ENCODE results near the gene PODNL1. TPM values are rescaled to one million over a fixed set of nuclear protein-coding genes. Genes with fewer than 3 reads are reported as not detected.
"Not testable (repeated sequence)": the region's sequence is repeated elsewhere in the genome, so short reads cannot be mapped to it uniquely, and the experiment has no call there.

PODNL1 gene
- total RNA-seq, 5 donors from 2014 or later (not counting 1 experiment from before 2014, with no cell fraction given): 0.09 TPM; not detected in 4

DNA sequence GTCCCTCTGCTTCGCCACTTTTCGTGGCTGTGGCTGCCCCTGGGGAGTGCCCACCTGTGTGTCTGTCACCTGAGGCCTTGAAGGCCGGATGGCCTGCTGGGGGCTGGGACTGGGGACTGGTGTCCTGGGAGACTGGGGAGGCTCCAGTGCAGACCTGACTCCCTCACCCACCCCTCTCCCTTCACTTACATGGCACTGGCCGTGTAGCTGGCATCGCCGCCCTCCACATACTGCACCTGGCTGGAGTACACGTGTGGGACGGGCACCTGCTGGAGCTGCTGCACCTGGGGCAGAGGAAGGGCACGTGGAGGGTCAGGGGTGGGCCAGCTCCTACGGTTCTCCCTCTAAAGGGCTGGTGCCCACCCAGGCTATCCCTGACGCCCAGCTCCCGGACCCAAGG is 39.6 kb upstream of the PODNL1 start:
- peaks cover 22 to 51% of the 10 kb centered on the region in 2 experiments for H3K4me1 ChIP-seq (ENCODE audit: control insufficient read depth in 1 of 2, extremely low read depth in 1 of 2, insufficient read depth in 2 of 2, low read length in 2 of 2)
- no peak overlapping the region for H3K4me3 ChIP-seq (ENCODE audit: control insufficient read depth in 1 of 2, extremely low read depth in 1 of 2, low read length in 1 of 2)
- no peaks in the 10 kb centered on the region for H3K9me3 ChIP-seq
- ChIA-PET POLR2A (interaction anchor here in 1 of 2 donors (0.6 to 0.9 kb wide), 3 partner anchors 8 to 29 kb away, joined by 4 to 8 read pairs (median 5); no protein-coding TSS in a partner anchor), CTCF (interaction anchor here in 1 of 2 donors (0.7 to 1.0 kb wide), 2 partner anchors 40 to 159 kb away, joined by 3 read pairs; partner anchors contain the start of genes ASF1B and PODNL1)
- H3K27ac ChIP-seq (ENCODE audit: low read length): no peak overlapping the region
- no peaks in the 10 kb centered on the region for H3K27me3 ChIP-seq (replicated peaks in 1 of 2; ENCODE audit: control insufficient read depth in 2 of 2, extremely low read depth in 1 of 2, insufficient read depth in 2 of 2, low read length in 1 of 2)
- 99% methylated on average over 11 of the region's 12 CpGs for WGBS (ENCODE audit: insufficient coverage)
- Mint-ChIP-seq H3K27me3 (no peaks in the 10 kb centered on the region), H3K9me3 (no peaks in the 10 kb centered on the region), H3K4me1 (peaks cover 18 to 38% (median 36%) of the 10 kb centered on the region in 3 donors), H3K36me3 (peaks cover 24% of the 10 kb centered on the region), H3K27ac (peak overlapping the region in 1 of 2 donors; percentile 79), H3K4me3 (peak overlapping the region in 1 of 3 donors; percentile 57)
- peaks cover 7 to 22% of the 10 kb centered on the region in 2 donors for H3K36me3 ChIP-seq (ENCODE audit: control insufficient read depth in 2 of 2, extremely low read depth in 1 of 2, insufficient read depth in 1 of 2, low read length in 1 of 2)
- ATAC-seq (replicated peaks in 1 of 4) (no peak), DNase-seq (no peak)

DNA sequence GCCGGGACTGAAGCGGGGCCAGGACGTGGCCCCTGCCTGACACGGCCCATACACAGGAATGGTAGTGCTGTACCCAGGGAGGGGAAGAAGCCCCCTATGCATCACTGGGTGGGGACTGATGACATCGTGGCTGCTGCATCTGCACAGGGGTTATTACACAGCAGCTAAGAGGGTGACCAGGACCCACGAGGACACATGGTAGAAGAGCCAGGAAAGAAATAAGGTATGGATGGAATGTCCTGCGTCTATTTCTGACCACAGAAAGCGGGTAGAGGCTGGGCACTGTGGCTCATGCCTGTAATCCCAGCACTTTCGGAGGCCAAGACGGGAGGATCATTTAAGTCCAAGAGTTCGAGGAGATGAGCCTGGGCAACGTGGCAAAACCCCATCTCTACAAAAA is 38.2 kb upstream of the PODNL1 start:
- no peaks in the 10 kb centered on the region for H3K27me3 ChIP-seq (replicated peaks in 1 of 2; ENCODE audit: control insufficient read depth in 2 of 2, extremely low read depth in 1 of 2, insufficient read depth in 2 of 2, low read length in 1 of 2)
- Mint-ChIP-seq H3K27ac (peak overlapping the region in 1 of 2 donors; percentile 39), H3K9me3 (no peaks in the 10 kb centered on the region), H3K36me3 (peaks cover 25% of the 10 kb centered on the region), H3K27me3 (no peaks in the 10 kb centered on the region), H3K4me1 (peaks cover 17 to 25% (median 24%) of the 10 kb centered on the region in 3 donors), H3K4me3 (no peak overlapping the region)
- no peak overlapping the region for H3K4me3 ChIP-seq (ENCODE audit: control insufficient read depth in 1 of 2, extremely low read depth in 1 of 2, low read length in 1 of 2)
- H3K4me1 ChIP-seq (ENCODE audit: control insufficient read depth in 1 of 2, extremely low read depth in 1 of 2, insufficient read depth in 2 of 2, low read length in 2 of 2): peaks cover 15 to 38% of the 10 kb centered on the region in 2 experiments
- no peak overlapping the region for H3K27ac ChIP-seq (ENCODE audit: low read length)
- ATAC-seq (replicated peaks in 1 of 4) (no peak), DNase-seq (no peak)
- CTCF ChIA-PET: no interaction called here
- peaks cover 7 to 26% of the 10 kb centered on the region in 2 donors for H3K36me3 ChIP-seq (ENCODE audit: control insufficient read depth in 2 of 2, extremely low read depth in 1 of 2, insufficient read depth in 1 of 2, low read length in 1 of 2)
- POLR2A ChIA-PET: no interaction called here
- 100% methylated on average over 7 of the region's 12 CpGs for WGBS (ENCODE audit: insufficient coverage)
- H3K9me3 ChIP-seq: no peaks in the 10 kb centered on the region

DNA sequence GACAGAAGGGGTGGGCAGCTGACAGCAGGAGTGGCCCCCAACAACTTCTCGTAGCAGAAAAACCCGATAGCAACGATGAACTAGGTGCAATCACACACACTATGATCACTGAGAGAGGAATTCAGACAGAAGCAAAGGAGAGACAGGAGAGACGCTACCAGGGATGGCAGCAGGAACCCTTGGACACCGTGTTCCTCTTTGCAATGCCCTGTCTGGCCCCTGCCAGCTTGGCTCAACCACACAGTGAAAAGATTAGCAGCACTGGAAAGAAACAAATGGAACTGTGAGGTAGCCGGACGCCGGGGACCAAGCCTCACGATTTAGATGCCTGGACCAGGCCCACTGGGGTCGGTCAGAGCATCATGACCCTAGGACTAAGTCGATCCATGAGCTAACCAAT is 37.7 kb upstream of the PODNL1 start:
- Mint-ChIP-seq H3K27ac (peak overlapping the region; percentile 46 to 75), H3K36me3 (peaks cover 25% of the 10 kb centered on the region), H3K4me1 (peaks cover 17 to 20% (median 19%) of the 10 kb centered on the region in 3 donors), H3K9me3 (no peaks in the 10 kb centered on the region), H3K27me3 (no peaks in the 10 kb centered on the region), H3K4me3 (no peak overlapping the region)
- no peak for DNase-seq
- Histone ChIP-seq H3K27ac (ENCODE audit: low read length) (no peak overlapping the region), H3K27me3 (replicated peaks in 1 of 2; ENCODE audit: control insufficient read depth in 2 of 2, extremely low read depth in 1 of 2, insufficient read depth in 2 of 2, low read length in 1 of 2) (no peaks in the 10 kb centered on the region), H3K9me3 (no peaks in the 10 kb centered on the region), H3K36me3 (ENCODE audit: control insufficient read depth in 2 of 2, extremely low read depth in 1 of 2, insufficient read depth in 1 of 2, low read length in 1 of 2) (peaks cover 10 to 28% of the 10 kb centered on the region in 2 donors), H3K4me1 (ENCODE audit: control insufficient read depth in 1 of 2, extremely low read depth in 1 of 2, insufficient read depth in 2 of 2, low read length in 2 of 2) (peaks cover 15 to 36% of the 10 kb centered on the region in 2 experiments), H3K4me3 (ENCODE audit: control insufficient read depth in 1 of 2, extremely low read depth in 1 of 2, low read length in 1 of 2) (no peak overlapping the region)
- no peak for ATAC-seq (replicated peaks in 1 of 4)
- WGBS (ENCODE audit: insufficient coverage): 93% methylated on average over 8 of the region's 11 CpGs
- CTCF ChIA-PET: no interaction called here
- POLR2A ChIA-PET: no interaction called here

DNA sequence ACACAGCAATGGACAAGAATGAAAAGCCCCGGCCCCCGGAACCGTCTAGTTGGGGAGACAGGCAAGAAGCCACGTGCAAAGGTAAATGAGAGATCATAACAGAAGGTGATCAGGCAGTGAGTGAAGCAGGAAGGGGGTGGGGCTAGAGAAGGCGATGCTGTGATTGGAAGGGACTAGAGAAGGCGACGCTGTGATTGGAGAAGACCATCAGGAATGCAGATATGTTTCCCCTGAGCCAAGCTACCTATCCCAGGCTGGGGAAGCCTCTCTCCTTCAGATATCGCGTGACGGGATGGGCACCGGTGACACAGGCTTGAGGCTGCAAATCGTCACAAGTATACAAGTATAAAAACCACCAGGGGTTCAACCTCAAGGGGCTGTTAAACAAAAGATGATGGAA is 35.9 kb upstream of the PODNL1 start:
- WGBS (ENCODE audit: insufficient coverage): 23% methylated on average over 4 of the region's 12 CpGs
- Mint-ChIP-seq H3K27me3 (no peaks in the 10 kb centered on the region), H3K36me3 (peaks cover 26% of the 10 kb centered on the region), H3K9me3 (no peaks in the 10 kb centered on the region), H3K4me3 (peak overlapping the region in 1 of 3 donors; percentile 18), H3K4me1 (peaks cover 12 to 19% (median 14%) of the 10 kb centered on the region in 3 donors), H3K27ac (peak overlapping the region; percentile 81 to 86)
- Histone ChIP-seq H3K4me3 (ENCODE audit: control insufficient read depth in 1 of 2, extremely low read depth in 1 of 2, low read length in 1 of 2) (no peak overlapping the region), H3K36me3 (ENCODE audit: control insufficient read depth in 2 of 2, extremely low read depth in 1 of 2, insufficient read depth in 1 of 2, low read length in 1 of 2) (peaks cover 11 to 31% of the 10 kb centered on the region in 2 donors), H3K27me3 (replicated peaks in 1 of 2; ENCODE audit: control insufficient read depth in 2 of 2, extremely low read depth in 1 of 2, insufficient read depth in 2 of 2, low read length in 1 of 2) (no peaks in the 10 kb centered on the region), H3K27ac (ENCODE audit: low read length) (peak overlapping the region; percentile 6), H3K9me3 (no peaks in the 10 kb centered on the region), H3K4me1 (ENCODE audit: control insufficient read depth in 1 of 2, extremely low read depth in 1 of 2, insufficient read depth in 2 of 2, low read length in 2 of 2) (peaks cover 3 to 21% of the 10 kb centered on the region in 2 experiments)
- DNase-seq: peak in 30 of 35 experiments; percentile 28 to 71 (median 48)
- ChIA-PET CTCF (interaction anchor here in 1 of 2 donors (0.9 kb wide), 1 partner anchor 132 kb away, joined by 3 read pairs; no protein-coding TSS in a partner anchor), POLR2A (no interaction called here)
- ATAC-seq (replicated peaks in 1 of 4): peak; percentile 75 to 94 (median 78)

DNA sequence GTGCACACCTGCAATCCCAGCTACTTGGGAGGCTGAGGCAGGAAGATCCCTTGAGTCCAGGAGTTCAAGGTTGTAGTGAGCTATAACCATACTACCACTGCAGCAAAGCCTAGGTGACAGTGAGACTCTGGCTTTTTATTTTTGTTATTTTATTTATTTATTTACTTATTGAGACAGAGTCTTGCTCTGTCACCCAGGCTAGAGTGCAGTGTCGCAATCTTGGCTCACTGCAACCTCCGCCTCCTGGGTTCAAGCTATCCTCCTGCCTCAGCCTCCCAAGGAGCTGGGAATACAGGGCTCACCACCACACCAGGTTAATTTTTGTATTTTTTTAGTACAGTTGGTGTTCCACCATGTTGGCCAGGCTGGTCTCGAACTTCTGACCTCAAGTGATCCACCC is 35.3 kb upstream of the PODNL1 start:
- Mint-ChIP-seq H3K36me3 (peaks cover 29% of the 10 kb centered on the region), H3K27ac (peak overlapping the region in 1 of 2 donors; percentile 86), H3K4me1 (peaks cover 12 to 21% (median 14%) of the 10 kb centered on the region in 3 donors)
- not testable (repeated sequence) for H3K27me3 Mint-ChIP-seq; H3K27me3 ChIP-seq (replicated peaks in 1 of 2; ENCODE audit: control insufficient read depth in 2 of 2, extremely low read depth in 1 of 2, insufficient read depth in 2 of 2, low read length in 1 of 2); H3K27ac ChIP-seq (ENCODE audit: low read length); H3K9me3 Mint-ChIP-seq; ATAC-seq (replicated peaks in 1 of 4); H3K9me3 ChIP-seq; H3K4me3 ChIP-seq (ENCODE audit: control insufficient read depth in 1 of 2, extremely low read depth in 1 of 2, low read length in 1 of 2); H3K4me3 Mint-ChIP-seq; DNase-seq
- peaks cover 2 to 16% of the 10 kb centered on the region in 2 experiments for H3K4me1 ChIP-seq (ENCODE audit: control insufficient read depth in 1 of 2, extremely low read depth in 1 of 2, insufficient read depth in 2 of 2, low read length in 2 of 2)
- WGBS (ENCODE audit: insufficient coverage): no CpG with 5 or more reads among the region's 3 CpGs
- ChIA-PET CTCF (interaction anchor here in 1 of 2 donors (0.9 kb wide), 1 partner anchor 132 kb away, joined by 3 read pairs; no protein-coding TSS in a partner anchor), POLR2A (interaction anchor here in 1 of 2 donors (0.6 kb wide), 1 partner anchor 109 kb away, joined by 3 read pairs; no protein-coding TSS in a partner anchor)
- peaks cover 14 to 37% of the 10 kb centered on the region in 2 donors for H3K36me3 ChIP-seq (ENCODE audit: control insufficient read depth in 2 of 2, extremely low read depth in 1 of 2, insufficient read depth in 1 of 2, low read length in 1 of 2)

DNA sequence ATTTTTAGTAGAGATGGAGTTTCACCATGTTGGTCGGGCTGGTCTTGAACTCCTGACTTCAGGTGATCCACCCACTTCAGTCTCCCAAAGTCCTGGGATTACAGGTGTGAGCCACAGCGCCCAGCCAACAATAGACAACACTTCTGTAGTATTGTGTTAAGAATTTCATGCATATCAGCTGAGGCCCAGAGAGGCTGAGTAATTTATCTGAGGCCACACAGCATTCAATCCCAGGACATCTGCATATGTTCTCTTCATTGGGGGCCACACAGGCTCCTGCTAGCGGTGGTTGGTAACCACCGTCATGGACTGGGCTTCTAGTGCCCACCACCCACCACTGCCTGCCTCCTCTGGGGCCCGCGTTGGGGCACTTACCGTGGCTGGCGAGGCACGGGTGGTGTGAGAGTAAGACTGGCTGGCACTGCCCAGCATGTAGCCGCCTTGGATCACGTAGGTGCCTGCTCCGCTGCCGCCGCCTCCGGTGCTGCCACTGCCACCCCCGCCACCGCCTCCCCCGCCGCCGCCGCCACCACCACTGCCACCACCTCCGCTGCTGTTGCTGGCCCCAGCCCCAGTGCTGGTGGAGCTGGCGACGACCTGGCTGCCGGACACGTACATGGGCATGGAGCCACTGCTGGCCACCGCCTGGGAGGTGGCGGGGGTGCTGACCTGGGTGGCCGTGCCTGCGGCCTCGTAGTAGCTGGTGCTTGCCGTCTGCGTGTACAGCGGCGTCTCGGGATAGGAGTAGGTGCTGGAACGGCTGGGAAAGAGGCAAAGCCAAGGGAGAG is 34.3 kb upstream of the PODNL1 start:
- Mint-ChIP-seq H3K27me3 (no peaks in the 10 kb centered on the region), H3K36me3 (peaks cover 29% of the 10 kb centered on the region), H3K4me3 (no peak overlapping the region), H3K27ac (no peak overlapping the region), H3K9me3 (no peaks in the 10 kb centered on the region), H3K4me1 (peaks cover 9 to 21% (median 11%) of the 10 kb centered on the region in 3 donors)
- Histone ChIP-seq H3K27ac (ENCODE audit: low read length) (no peak overlapping the region), H3K4me3 (ENCODE audit: control insufficient read depth in 1 of 2, extremely low read depth in 1 of 2, low read length in 1 of 2) (no peak overlapping the region), H3K36me3 (ENCODE audit: control insufficient read depth in 2 of 2, extremely low read depth in 1 of 2, insufficient read depth in 1 of 2, low read length in 1 of 2) (peaks cover 24 to 45% of the 10 kb centered on the region in 2 donors), H3K4me1 (ENCODE audit: control insufficient read depth in 1 of 2, extremely low read depth in 1 of 2, insufficient read depth in 2 of 2, low read length in 2 of 2) (peaks cover 0 to 12% of the 10 kb centered on the region in 2 experiments), H3K9me3 (no peaks in the 10 kb centered on the region), H3K27me3 (replicated peaks in 1 of 2; ENCODE audit: control insufficient read depth in 2 of 2, extremely low read depth in 1 of 2, insufficient read depth in 2 of 2, low read length in 1 of 2) (no peaks in the 10 kb centered on the region)
- ATAC-seq (replicated peaks in 1 of 4) (no peak), DNase-seq (no peak)
- ChIA-PET CTCF (interaction anchor here in 1 of 2 donors (0.7 kb wide), 2 partner anchors 19 to 197 kb away, joined by 4 to 5 read pairs; no protein-coding TSS in a partner anchor), POLR2A (no interaction called here)
- WGBS (ENCODE audit: insufficient coverage): 98% methylated on average over 23 of the region's 37 CpGs

Measured in T-cell (primary cell).